ENCODE measurements around the gene ZNF417.
A peak's percentile ranks its signal among the peaks of the same experiment; 100 is the strongest.
"Not testable (repeated sequence)": the region's sequence is repeated elsewhere in the genome, so short reads cannot be mapped to it uniquely, and the experiment has no call there.

Gene ZNF417

DNA sequence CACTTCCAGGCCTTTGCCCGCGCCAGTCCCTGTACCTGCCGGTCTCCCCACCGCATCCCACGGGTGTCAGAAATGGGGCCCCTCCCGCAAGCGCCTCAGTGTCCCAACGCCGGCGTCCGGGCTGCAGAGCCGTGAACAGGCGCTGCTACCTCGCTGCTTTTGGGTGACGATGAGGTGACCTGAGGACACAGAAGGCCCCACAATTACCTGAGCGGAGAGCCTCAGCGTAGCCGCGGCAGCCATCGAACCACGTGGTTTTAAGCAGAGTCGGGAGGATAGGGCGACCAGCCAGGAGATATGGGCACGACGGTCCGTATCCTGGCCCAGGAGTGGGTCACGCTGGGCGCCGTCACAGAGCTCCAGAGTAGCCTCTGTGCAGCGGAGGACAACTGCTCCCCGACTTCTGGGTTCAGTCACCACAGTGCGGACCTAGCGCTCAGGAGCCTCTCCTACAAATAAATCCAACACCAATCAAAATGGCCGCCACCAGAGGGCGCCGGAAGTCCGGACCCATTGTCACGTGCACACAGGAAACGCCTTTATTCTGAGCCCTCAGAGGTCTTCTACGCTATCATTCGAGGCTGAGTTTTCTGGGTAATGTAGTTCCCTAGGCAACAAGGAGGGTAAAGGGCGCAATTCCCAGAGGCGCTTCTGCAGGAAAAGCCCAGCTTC lies 27.7 kb downstream of the ZNF417 start, which contains the start of gene ZNF814:
TSS of gene ZNF814 (minus strand) at position 478 of the 672 bp plus-strand sequence. CDS start at position 243, 235 bp downstream.
- peak; percentile 89 for DNase-seq (ENCODE audit: low read depth)
- H3K4me3 ChIP-seq (ENCODE audit: low read depth, low read length): peak within 1 kb of the TSS; percentile 96
- peak; percentile 49 for TF ChIP-seq CTCF (conservative IDR thresholded peaks at IDR 0.05; ENCODE audit: low read depth, low read length)

DNA sequence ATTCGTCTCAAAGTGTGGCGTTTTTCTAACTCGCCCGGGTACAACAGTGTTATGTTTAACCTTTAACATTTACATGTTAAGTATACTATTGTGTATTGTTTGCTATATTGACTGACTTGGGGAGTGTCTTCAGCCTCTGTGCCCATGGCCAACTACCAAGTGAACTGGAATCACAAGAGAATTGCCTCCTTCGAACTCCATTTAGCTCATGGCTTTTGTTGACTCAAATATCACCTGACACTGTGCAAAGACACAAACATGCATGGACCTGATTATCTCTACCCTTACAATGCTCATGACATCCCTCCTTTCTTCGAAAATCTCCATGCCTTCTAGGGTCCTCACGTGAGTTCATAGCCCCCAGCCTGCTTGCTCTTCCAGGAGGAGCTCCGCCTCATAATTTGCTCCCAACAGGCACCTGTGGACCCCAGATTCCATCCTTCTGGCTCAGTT lies 28.3 kb downstream of the ZNF417 start:
- no peak for TF ChIP-seq CTCF (conservative IDR thresholded peaks at IDR 0.05; ENCODE audit: low read depth, low read length)
- DNase-seq (ENCODE audit: low read depth): no peak
- H3K4me3 ChIP-seq (ENCODE audit: low read depth, low read length): peak overlapping the region; percentile 96

- no peak for TF ChIP-seq CTCF (conservative IDR thresholded peaks at IDR 0.05; ENCODE audit: low read depth, low read length)
- peak overlapping the region; percentile 96 for H3K4me3 ChIP-seq (ENCODE audit: low read depth, low read length)
- DNase-seq (ENCODE audit: low read depth): peak; percentile 39
Measured at GRCh38 chr19:57887195-57887941, 29.0 kb downstream of the ZNF417 start.

DNA sequence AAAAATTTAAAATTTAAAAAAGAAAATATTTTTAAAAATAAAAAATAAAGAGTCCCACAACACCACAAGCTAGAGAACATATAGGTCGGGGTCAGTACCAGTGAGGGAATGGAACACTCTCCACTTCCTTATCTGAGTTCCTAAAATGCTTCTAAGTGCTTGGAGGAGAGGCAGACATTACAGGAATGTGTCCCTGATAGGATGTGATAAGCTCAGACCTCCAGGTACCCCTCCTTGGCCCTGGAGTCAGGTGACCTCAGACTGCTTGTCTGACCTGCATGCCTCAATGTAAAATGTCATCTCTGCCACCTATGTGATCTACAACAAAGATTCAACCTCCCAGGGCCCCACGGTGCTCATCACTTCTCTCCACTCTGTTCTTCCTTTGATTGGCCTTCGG lies 30.3 kb downstream of the ZNF417 start:
- no peak for DNase-seq (ENCODE audit: low read depth)

GRCh38 chr19:57873883-57874799 lies 42.3 kb downstream of the ZNF417 start:
- H3K4me3 ChIP-seq (ENCODE audit: low read depth, low read length): not testable (repeated sequence)
- peak; percentile 18 for DNase-seq (ENCODE audit: low read depth)

More for the DNA sequence above, 30.3 kb downstream of the ZNF417 start:
- H3K4me3 ChIP-seq (ENCODE audit: low read depth, low read length): no peak overlapping the region
- no peak for TF ChIP-seq CTCF (conservative IDR thresholded peaks at IDR 0.05; ENCODE audit: low read depth, low read length)

DNA sequence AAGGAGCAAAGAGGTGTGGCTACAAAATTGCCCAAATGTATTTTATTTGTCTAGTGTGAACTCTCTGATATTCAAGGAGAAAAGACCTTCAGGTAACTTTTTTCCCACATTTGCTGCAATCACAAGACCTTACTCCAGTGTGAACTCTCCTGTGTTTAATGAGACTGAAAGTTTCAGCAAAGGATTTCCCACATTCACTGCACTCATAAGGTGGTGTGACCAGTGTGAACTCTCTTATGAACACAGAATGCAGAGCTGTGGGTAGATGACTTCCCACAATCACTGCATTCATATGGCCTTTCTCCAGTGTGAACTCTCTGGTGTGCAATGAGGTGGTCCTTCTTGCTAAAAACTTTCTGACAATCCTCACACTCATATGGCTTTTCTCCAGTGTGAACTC lies 43.9 kb downstream of the ZNF417 start:
- H3K4me3 ChIP-seq (ENCODE audit: low read depth, low read length): no peak overlapping the region
- TF ChIP-seq CTCF (conservative IDR thresholded peaks at IDR 0.05; ENCODE audit: low read depth, low read length): no peak
- DNase-seq (ENCODE audit: low read depth): no peak

GRCh38 chr19:57870225-57870624 lies 46.2 kb downstream of the ZNF417 start:
- TF ChIP-seq CTCF (conservative IDR thresholded peaks at IDR 0.05; ENCODE audit: low read depth, low read length): no peak
- no peak for DNase-seq (ENCODE audit: low read depth)
- H3K4me3 ChIP-seq (ENCODE audit: low read depth, low read length): no peak overlapping the region

DNA sequence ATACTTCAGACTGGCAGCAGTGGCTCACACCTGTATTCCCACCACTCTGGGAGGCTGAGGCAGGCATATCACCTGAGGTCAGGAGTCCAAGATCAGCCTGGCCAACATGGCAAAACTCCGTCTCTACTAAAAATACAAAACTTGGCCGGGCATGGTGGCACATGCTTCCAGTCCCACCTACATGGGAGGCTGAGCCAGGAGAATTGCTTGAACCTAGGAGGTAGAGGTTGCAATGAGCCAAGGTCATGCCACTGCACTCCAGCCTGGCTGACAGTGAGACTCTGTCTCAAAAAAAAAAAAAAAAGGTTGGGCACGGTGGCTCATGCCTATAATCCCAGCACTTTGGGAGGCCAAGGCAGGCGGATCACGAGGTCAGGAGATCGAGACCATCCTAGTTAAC lies 46.7 kb downstream of the ZNF417 start:
- H3K4me3 ChIP-seq (ENCODE audit: low read depth, low read length); DNase-seq (ENCODE audit: low read depth): not testable (repeated sequence)
